Fibroblast of the conjunctiva (primary cell): ENCODE data around the gene DCP2.
"Not testable (repeated sequence)": the region's sequence is repeated elsewhere in the genome, so short reads cannot be mapped to it uniquely, and the experiment has no call there.

Experiments used
- DNase-seq: peaks from one replicate; pipeline ENCODE4 v3.0.0-alpha.2; 2010; ENCODE audit warnings: low read depth

DCP2 gene

DNA sequence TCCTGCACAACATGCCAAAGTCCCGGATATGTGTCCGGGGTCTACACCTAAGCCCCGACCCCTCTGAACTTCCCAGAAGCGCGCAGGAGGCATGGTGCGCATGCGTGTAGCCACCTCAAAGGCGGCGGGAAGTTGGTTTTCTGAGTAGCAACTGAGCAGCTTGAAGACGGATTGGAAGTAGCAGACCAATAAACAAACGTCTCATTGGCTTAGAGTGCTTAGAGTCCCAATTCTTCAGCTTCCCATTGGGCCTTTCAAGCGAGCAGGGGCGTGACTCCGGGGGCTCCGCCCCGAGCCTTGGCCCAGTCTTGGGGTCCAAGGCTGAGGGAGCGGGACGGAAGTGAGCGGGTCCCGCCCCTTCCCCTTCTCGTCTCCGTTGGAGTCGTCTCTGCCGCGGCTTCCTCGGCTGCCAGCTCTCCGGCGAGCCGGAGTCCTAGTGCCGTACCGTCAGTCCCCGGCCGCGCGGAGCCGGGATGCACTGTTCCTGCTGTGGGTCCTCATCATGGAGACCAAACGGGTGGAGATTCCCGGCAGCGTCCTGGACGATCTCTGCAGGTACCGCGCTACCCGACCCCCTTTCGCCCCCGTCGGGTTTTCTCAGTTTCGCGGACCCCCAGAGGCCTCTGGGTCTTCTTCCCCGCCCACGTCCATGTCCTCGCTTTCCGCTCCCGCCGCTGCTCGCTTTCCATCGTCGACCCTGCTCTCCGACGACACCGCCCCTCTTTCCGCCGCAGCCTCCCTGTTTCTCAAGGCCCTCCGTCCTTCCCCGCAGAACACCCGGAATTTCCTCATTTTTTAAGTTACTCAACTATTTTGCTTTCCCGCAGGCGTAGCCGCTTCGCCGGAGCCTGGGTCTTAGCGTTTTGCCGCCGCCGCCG lies at the start of gene DCP2:
DCP2 (plus strand) TSS at position 367 of the 878 bp plus-strand sequence; CDS start at position 503, 136 bp downstream.
- peak; percentile 99 for DNase-seq

DNA sequence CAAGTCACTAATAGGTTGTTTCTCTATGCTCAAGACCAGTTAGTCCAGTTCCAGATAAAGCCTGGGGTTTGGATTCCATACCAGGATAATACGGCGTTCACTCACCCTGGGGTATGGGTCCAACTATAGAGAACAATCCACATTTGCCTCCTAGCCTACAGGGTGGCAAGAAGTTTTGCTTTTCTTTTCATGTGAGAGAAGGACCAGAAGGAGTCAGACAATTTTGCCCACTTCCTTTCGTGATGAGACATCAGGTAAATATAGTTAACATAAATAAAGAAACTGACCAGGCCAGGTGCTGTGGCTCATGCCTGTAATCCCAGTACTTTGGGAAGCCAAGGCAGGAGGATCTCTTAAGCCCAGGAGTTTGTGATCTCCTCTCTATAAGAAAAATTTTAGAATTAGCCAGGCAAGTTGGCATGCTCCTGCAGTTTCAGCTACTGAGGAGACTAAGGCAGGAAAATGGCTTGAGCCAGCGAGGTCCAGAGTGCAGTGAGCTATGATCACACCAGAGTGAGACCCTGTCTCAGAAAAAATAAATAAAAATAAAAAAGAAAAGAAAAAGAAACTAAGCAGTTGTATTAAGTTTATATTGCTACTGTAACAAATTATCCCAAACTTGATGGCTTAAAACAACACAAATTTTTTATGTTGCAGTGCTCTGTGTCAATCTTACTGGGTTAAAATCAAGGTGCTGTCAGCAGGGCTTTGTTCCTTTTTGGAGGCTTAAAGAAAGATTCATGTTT lies 47.1 kb upstream of the DCP2 start:
- DNase-seq = no peak

DNA sequence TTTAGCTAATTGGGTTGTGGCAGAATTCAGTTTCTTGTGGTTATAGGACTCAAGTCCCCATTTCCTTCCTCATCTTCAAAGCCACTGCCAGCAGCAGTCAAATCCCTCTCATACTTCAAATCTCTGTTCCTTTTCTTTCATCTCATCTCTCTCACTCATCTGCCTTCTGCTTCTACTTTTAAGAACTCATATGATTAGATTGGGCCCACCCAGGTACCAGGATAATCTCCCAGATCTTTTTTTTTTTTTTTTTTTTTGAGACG lies 46.6 kb upstream of the DCP2 start:
- DNase-seq = no peak

DNA sequence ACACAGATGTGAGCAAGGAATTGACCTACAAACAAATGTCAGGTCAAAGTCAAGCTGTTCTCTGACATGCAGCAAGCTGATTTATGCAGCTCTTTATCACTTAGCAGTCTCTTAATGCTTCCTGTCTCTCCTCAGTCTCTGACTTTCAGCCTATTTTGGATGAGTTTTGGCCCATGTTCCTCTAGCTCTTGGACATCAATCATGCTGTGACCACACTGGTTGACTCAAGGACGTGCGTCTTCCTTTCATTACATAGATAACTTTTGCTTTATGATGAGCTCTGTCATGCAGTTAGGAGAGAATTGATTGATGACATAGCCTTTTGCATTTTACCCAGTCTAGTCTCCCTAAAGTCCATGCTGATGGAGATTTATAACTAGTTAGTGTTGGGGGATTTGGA lies 45.1 kb upstream of the DCP2 start:
- no peak for DNase-seq

DNA sequence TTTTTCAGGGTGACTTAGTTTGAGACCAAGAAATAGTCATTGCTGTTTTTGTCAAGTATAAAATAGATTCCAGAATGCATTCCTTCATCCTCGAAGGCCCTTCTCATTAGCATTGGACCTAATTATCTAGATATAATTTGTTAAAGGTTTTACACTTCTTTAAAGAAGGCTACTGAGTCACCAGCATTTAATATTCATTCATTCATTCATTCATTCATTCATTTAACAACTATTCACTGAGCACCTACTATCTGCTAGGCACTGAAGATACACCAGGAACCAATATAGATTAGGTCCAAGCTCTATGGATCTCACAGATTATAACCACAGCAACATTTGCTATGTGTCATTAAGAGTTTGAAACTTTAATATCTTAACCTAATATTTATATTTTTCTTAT lies 43.5 kb upstream of the DCP2 start:
- no peak for DNase-seq

DNA sequence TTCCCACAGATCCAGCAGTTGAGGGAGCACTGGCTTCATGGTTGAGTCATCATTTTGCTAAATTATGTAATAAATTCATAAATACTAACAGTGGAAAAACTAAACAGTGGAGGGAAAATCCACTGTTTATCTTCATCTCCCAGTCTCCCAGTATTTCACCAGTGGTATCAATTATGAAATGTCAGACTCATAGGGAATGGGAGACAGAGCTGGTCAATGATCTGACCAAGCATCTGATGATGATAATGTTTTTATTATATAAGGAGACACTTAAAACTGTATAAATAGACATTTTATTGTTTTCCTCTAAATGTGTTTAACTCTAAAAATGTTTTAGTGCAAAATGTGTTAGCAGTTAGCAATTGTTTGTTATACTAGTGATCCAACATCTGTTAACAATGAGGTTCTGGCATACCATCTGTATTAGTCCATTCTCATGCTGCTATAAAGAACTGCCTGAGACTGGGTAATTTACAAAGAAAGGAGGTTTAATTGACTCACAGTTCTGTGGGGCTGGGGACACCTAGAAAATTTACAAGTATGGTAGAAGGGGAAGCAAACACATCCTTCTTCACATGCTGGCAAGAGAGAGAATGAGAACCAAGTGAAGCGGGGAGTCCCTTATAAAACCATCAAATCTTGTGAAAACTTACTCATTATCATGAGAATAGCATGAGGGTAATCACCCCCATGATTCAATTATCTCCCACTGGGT lies 42.8 kb upstream of the DCP2 start:
- peak; percentile 55 for DNase-seq

DNA sequence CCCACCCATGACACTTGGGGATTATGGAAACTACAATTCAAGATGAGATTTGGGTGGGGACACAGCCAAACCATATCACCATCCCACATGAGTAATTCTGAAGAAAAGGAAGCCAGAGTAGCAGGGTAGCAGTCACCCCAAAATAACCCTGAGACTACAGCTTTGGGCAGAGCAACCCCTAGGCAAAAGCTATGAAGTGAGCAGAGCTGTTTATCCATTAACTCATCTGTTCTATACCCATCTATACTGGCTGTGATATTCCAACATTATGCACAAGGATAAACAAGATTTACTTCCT lies 42.3 kb upstream of the DCP2 start:
- no peak for DNase-seq

DNA sequence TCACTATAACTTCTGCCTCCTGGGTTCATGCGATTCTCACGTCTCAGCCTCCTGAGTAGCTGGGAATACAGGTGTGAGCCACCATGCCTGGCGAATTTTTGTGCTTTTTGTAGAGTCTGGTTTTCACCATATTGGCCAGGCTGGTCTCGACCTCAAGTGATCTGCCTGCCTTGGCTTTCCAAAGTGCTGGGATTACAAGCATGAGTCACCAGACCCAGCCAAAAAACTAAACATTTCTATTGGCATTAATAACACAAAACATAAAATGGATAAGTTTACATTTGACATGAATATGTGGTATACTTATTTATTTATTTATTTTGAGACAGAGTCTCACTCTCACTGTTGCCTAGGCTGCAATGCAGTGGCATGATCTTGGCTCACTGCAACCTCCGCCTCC lies 40.9 kb upstream of the DCP2 start:
- no peak for DNase-seq

DNA sequence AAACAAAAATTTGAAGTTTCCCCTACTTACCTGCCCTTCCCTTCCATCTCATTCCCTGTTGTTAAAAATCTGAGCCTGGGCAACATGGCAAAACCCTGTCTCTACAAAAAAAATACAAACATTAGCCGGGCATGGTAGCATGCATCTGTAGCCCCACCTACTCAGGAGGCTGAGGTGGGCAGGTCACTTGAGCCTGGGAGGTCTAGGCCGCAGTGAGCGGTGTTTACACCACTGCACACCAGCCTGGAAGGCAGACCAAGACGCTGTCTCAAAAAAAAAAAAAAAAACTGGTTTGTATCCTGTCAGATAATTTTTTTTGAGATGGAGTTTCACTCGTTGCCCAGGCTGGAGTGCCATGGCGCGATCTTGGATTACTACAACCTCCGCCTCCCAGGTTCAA lies 38.3 kb upstream of the DCP2 start:
- no peak for DNase-seq

DNA sequence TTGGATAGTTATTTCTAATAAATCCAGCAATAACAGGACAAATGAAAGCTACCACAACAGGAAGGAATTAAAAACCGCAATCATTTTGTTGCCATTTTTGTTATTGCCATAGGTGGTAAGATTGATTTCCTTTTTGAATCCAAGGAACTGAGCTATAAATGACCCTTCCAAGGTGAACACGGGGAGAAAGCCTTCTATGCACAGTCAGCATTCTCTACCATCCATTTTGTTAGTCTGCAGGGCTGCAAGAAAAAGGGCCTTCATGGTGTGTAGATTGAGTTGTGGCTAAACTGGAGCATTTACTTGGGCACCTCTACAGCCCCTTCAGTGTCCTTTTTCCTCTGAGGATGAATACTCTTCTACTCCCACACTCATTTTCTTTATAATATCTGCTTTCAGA lies 35.9 kb upstream of the DCP2 start:
- no peak for DNase-seq

DNA sequence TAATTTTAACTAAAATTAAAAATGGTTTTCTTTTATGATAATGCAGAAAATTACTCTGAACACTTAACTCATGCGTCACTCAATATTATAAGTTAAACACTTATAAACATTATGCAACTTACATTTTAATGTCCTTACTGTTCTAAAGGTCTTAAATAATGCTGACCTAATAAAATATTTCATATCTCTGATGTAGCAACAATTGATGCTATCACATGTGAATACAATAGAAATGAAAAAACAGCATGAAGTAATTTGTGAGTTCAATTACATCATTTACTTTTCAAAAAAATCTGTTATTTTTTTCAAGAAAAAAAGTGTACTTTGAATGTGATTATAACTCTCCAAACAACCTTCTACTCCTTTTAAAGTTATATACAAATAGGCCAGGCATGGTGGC lies 28.1 kb upstream of the DCP2 start:
- DNase-seq = no peak

DNA sequence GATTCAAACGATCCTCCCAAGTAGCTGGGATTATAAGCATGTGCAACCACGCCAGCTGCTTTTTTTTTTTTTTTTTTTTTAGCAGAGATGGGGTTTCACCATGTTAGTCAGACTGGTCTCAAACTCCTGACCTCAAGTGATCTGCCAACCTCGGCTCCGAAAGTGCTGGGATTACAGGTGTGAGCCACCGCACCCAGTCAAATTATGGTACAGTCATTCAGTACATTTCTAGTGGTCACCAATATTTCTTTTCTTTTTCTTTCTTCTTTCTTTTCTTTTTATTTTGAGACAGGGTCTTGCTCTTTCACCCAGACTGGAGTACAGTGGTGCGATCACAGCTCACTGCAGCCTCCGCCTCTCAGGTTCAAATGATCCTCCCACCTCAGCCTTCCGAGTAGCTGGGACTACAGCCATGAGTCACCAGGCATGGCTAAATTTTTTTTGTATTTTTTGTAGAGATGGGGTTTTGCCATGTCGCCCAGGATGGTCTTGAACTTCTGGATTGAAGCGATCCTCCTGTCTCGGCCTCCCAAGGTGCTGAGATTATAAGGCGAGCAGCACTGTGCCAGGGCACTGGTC lies 25.4 kb upstream of the DCP2 start:
- no peak for DNase-seq

DNA sequence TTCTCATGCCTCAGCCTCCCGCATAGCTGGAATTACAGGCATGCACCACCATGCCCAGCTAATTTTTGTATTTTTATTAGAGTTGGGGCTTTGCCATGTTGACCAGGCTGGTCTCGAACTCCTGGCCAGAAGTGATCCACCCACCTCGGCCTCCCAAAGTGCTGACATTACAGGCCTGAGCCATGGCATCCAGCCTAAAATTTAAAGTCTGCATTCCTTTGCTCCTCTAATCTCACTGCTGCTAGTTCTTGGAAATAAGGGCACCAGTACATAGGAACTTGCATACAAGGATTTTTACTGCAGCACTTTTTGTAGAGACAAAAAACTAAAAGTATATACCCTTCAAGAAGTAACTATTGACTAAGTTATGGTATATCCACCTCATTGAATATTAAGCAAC lies 20.0 kb upstream of the DCP2 start:
- DNase-seq = no peak

DNA sequence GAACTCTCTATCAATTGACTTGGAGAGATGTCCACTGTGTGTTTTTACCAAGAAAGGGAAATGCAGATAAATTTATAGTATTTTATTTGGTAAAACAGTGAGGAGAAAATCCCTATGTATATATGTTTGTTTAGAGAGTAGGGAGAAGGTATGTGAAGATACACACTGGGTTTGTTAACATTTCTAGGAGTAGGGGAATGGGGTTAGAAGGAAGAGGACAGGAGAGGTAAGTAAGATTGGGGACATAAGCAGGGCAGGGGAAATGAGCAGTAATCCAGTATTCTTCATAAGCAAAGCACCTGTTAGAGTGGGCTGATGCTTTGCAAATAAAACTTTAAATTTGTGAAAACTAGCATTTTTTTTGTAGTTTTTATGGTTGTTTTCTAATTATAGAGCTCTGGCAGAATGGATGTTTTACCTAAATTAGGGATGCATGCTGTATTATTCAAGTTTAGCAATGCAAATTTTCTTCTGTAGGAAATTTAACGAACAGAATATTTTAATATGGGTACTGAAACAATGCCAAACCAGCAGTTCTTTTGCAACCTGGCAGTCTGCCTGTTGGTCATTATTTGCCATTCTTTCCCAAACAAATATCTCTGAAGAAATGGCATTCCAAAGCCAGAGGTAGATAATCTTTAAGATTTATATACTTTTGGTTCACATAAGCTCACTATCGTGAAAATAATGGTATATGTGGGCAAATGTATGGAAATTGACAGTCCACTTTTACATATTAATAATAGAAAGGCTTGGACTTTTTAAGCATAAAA lies 19.4 kb upstream of the DCP2 start:
- no peak for DNase-seq

DNA sequence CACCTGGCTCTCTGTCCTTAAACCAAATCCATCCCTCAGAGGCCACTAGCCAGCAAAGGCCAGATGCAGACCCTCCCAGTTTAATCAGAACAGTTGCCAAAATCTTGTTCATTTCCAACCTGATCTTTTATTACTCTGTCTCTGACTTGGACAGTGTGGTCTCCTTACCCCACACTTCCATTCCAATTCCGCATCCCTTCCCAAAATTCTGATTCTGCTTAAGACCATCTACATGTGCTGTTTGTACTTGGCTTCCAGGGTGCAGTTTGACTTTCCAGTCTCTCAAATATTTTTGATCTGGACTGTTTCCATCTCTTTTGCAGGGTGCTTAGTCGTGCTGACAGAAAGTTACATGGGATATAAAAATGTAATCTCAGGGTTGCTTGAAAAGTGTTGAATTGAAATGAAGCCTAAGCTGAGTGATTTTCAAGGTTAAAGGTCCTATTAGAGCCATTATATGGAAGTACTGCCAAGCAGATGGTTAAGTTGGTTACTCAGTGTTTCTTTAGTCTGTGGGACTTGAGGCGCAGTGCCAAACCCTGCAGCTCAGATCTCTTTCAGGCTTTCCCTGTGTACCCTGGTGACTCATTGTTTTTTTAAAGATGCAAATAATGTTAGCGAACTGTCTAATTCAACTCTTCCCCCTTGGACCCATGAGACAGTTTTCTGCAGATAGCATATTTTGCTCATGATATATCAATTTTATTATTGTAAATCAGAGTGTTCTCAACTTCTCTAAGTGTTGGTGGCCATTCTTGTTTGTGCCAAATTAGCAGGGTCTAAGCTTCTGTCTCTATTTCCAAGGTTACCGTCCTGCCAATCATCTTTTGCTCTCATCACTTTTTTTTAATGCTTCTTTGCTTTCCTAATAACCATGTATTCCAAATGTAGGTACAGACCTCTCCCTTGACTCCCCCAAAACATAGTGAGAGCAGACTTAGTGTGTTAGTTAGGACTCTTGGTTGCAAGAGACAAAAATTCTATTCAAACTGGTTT lies 18.2 kb upstream of the DCP2 start:
- DNase-seq = peak; percentile 98

DNA sequence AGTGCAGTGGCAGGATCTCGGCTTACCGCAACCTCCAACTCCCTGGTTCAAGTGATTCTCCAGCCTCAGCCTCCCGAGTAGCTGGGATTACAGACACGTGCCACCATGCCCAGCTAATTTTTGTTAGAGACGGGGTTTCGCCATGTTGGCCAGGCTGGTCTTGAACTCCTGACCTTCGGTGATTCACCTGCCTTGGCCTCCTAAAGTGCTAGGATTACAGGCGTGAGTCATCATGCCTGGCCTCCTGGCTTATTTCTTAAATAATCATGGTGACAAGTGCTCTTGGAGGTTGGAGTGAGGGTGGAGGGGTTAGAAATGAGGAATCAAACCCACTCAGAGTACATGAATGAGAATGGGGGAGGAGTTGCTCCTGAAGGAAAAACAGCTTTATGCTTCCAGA lies 16.7 kb upstream of the DCP2 start:
- peak; percentile 54 for DNase-seq

DNA sequence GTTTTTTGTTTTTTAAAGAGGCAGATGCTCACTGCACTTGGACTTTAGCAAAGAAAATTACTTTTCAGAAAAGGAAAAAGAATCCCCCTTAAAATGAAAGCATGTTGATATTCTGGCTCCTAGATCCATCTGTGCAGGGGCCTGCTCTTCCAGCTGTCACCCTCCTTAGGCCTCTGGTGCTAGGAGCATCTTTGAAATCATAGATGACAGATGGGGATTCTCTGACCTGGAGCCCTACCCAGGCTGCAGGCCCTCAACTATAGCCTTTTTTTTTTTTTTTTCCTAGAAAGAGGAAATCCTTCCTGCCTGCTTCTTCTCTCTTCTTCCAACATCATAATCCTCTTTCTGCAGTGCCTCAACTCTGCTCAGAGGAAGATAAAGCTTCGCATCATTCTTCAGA lies 16.3 kb upstream of the DCP2 start:
- no peak for DNase-seq

DNA sequence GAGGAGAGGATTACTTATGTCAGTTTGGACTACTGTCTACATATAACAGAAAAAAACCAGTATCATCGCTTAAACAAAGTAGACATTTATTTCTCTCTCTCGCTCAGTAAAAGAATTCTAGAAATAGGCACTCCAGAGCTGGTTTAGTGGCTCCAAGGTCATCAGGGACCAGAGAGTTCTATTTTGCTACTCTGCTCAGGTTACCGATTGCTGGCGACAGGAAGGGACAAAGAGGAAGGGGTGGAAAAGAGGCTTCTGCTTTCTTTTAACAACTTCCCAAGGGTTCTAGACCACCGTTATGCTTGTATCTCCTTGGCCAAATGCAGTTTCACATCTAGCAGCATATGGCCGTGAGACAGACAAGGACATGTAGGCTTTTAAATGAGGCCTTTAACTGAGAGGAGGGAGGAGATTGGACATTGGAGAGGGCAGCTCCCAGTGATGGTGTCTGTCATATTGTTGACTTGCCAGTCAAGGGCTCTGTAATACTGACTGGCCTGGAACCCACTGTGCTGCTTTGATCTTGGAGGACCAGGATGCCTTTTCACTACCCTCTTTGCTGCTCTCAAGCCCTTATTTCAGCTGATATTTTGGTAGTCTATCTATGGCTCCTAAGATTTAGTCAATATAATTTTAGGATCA lies 15.6 kb upstream of the DCP2 start:
- no peak for DNase-seq

DNA sequence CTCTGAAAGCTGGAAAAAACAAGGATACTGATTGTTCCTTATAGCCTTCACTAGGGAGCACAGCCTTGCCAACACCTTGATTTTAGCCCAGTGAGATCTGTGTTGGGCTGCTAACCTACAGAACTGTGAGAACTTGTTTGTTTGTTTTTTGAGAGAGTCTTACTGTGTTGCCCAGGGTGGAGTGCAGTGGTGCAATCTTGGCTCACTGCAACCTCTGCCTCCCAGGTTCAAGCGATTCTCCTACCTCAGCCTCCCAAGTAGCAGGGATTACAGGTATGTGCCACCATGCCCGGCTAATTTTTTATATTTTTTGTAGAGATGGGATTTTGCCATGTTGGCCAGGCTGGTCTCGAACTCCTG lies 13.2 kb upstream of the DCP2 start:
- not testable (repeated sequence) for DNase-seq

DNA sequence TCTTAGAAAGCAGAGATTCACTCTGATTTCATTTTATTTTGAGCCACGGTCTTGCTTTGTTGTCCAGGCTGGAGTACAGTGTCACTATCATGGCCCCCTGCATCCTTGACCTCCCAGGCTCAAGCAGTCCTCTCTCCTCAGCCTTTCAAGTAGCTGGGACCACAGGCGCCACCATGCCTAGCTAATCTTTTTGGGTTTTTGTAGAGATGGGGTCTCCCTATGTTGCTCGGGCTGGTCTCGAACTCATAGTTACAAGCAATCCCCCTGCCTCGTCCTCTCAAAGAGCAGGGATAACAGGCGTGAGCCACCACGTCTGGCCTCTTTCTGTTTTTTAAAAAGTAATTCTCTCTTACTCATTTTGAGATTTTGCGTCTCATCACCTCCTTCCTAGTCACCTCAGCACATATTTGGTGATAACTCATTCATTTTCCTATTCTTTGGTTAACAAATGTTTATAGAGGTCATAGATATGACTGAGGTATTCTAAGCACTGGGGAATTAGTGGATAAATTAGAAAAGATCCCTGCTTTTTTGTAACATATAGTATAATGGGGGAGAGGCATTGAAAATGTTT lies 10.8 kb upstream of the DCP2 start:
- no peak for DNase-seq
